Nephron progenitor cell (in vitro differentiated cells): ENCODE measurements around the gene HAAO.
A peak's percentile ranks its signal among the peaks of the same experiment; 100 is the strongest.

Experiments used
- DNase-seq: peaks from one replicate; pipeline ENCODE4 v3.0.0; 2021
- H3K27ac Mint-ChIP-seq: 2 replicates; pipeline ENCODE4 v1.8.0; 2021; ENCODE audit warnings: mild to moderate bottlenecking, moderate library complexity, mixed read lengths
- H3K27me3 Mint-ChIP-seq: 2 replicates; pipeline ENCODE4 v1.8.0; 2021; ENCODE audit warnings: mild to moderate bottlenecking, low read depth, mixed read lengths; ENCODE audit not compliant: poor library complexity
- H3K36me3 Mint-ChIP-seq: 2 replicates; pipeline ENCODE4 v1.8.0; 2021; ENCODE audit warnings: low read depth, mixed read lengths
- H3K4me1 Mint-ChIP-seq: 2 replicates; pipeline ENCODE4 v1.8.0; 2021; ENCODE audit warnings: mixed read lengths
- H3K4me3 Mint-ChIP-seq: 2 replicates; pipeline ENCODE4 v1.8.0; 2021; ENCODE audit warnings: mild to moderate bottlenecking, moderate library complexity, mixed read lengths
- H3K9me3 Mint-ChIP-seq: 2 replicates; pipeline ENCODE4 v1.8.0; 2021; ENCODE audit warnings: mild to moderate bottlenecking, moderate library complexity, mixed read lengths
- CTCF ChIP-seq: fragments of 200-600 bp; sonication (generic); IDR thresholded peaks from 2 replicates; pipeline ENCODE4 v1.5.0; 2021; ENCODE audit warnings: antibody characterized with exemption

Gene HAAO

GRCh38 chr2:42775186-42775585 lies 17.2 kb downstream of the HAAO start:
- H3K36me3 Mint-ChIP-seq: peaks cover 31% of the 10 kb centered on the region
- H3K27ac Mint-ChIP-seq: no peak overlapping the region
- H3K27me3 Mint-ChIP-seq: peaks cover 4% of the 10 kb centered on the region
- TF ChIP-seq CTCF: no peak
- no peak overlapping the region for H3K4me3 Mint-ChIP-seq
- H3K4me1 Mint-ChIP-seq: no peaks in the 10 kb centered on the region
- peaks cover 42% of the 10 kb centered on the region for H3K9me3 Mint-ChIP-seq
- no peak for DNase-seq

GRCh38 chr2:42771546-42772153 lies 20.7 kb downstream of the HAAO start:
- Mint-ChIP-seq H3K9me3 (peaks cover 13% of the 10 kb centered on the region), H3K27me3 (peaks cover 10% of the 10 kb centered on the region), H3K4me3 (no peak overlapping the region), H3K36me3 (peaks cover 20% of the 10 kb centered on the region), H3K4me1 (peaks cover 11% of the 10 kb centered on the region), H3K27ac (no peak overlapping the region)
- DNase-seq: no peak
- TF ChIP-seq CTCF: no peak

GRCh38 chr2:42770288-42771131 lies 21.9 kb downstream of the HAAO start:
- TF ChIP-seq CTCF: peak; percentile 54
- H3K27ac Mint-ChIP-seq: no peak overlapping the region
- H3K4me1 Mint-ChIP-seq: peaks cover 11% of the 10 kb centered on the region
- peaks cover 10% of the 10 kb centered on the region for H3K27me3 Mint-ChIP-seq
- DNase-seq: peak; percentile 42
- H3K36me3 Mint-ChIP-seq: peaks cover 10% of the 10 kb centered on the region
- peaks cover 4% of the 10 kb centered on the region for H3K9me3 Mint-ChIP-seq
- no peak overlapping the region for H3K4me3 Mint-ChIP-seq

- Mint-ChIP-seq H3K36me3 (peaks cover 5% of the 10 kb centered on the region), H3K4me3 (no peak overlapping the region), H3K27me3 (peaks cover 7% of the 10 kb centered on the region), H3K9me3 (no peaks in the 10 kb centered on the region), H3K27ac (peak overlapping the region; percentile 73), H3K4me1 (peaks cover 11% of the 10 kb centered on the region)
- DNase-seq: no peak
- no peak for TF ChIP-seq CTCF
Observed at GRCh38 chr2:42769583-42770287, 22.6 kb downstream of the HAAO start.

GRCh38 chr2:42768706-42769256 lies 23.6 kb downstream of the HAAO start:
- peaks cover 11% of the 10 kb centered on the region for H3K4me1 Mint-ChIP-seq
- DNase-seq: no peak
- H3K9me3 Mint-ChIP-seq: no peaks in the 10 kb centered on the region
- no peak for TF ChIP-seq CTCF
- no peak overlapping the region for H3K4me3 Mint-ChIP-seq
- H3K27ac Mint-ChIP-seq: no peak overlapping the region
- peaks cover 9% of the 10 kb centered on the region for H3K27me3 Mint-ChIP-seq
- peaks cover 2% of the 10 kb centered on the region for H3K36me3 Mint-ChIP-seq
